T-cell (primary cell): Measurements from ENCODE around the gene TXNRD2. TPM values are rescaled to one million over a fixed set of nuclear protein-coding genes. Genes with fewer than 3 reads are reported as not detected.

ENCODE experiments used
- ATAC-seq, 4 experiments: fragments of 200-7000 bp in 3 of 4; fragments of 150-1000 bp in 1 of 4; cut with Tn5 transposase; replicated peaks in 1 of 4; 1 replicate in 3 of 4; 2 replicates in 1 of 4; pipeline ENCODE4 v1.10.0; 2021; ENCODE audit warnings: moderate library complexity in 3 of 4, mild to moderate bottlenecking in 2 of 4, moderate number of reproducible peaks in 1 of 4
- CTCF ChIA-PET, 2 donors: fragments of 300-600 bp; sonication (Branson Sonifier 250); formaldehyde crosslinking; loops; one replicate each; lab custom pipeline; 2022; ENCODE audit warnings: antibody characterized with exemption in 2 of 2; lab: Charles Lee
- POLR2A ChIA-PET, 2 donors: fragments of 300-600 bp; sonication (Branson Sonifier 250); formaldehyde crosslinking; loops; one replicate each; lab custom pipeline; 2022; ENCODE audit warnings: antibody characterized with exemption in 2 of 2; lab: Charles Lee
- DNase-seq, 35 experiments: peaks; one replicate each; pipeline versions ENCODE4 v3.0.0 to v3.0.0-alpha.2; 2013 to 2023
- H3K27ac ChIP-seq: one replicate; pipeline ENCODE4 v1.5.1; 2013; ENCODE audit warnings: low read length
- H3K27me3 ChIP-seq, 2 experiments: replicated peaks in 1 of 2; 1 replicate in 1 of 2; 2 replicates in 1 of 2; pipeline versions ENCODE4 v1.6.1 to v1.7.0; 2013; ENCODE audit warnings: low read length in 1 of 2, mixed read lengths in 1 of 2; ENCODE audit not compliant: control insufficient read depth in 2 of 2, insufficient read depth in 2 of 2; ENCODE audit errors: extremely low read depth in 1 of 2
- H3K36me3 ChIP-seq, 2 donors: 1 replicate in 1 of 2; 2 replicates in 1 of 2; pipeline versions ENCODE4 v1.6.1 to v1.7.0; 2013; ENCODE audit warnings: low read length in 1 of 2; ENCODE audit not compliant: control insufficient read depth in 2 of 2, insufficient read depth in 1 of 2; ENCODE audit errors: extremely low read depth in 1 of 2
- H3K4me1 ChIP-seq, 2 experiments: 1 replicate in 1 of 2; 2 replicates in 1 of 2; pipeline versions ENCODE4 v1.6.1 to v1.7.0; 2013; ENCODE audit warnings: low read length in 2 of 2, mixed read lengths in 1 of 2; ENCODE audit not compliant: insufficient read depth in 2 of 2, control insufficient read depth in 1 of 2; ENCODE audit errors: extremely low read depth in 1 of 2
- H3K4me3 ChIP-seq, 2 donors: 1 replicate in 1 of 2; 2 replicates in 1 of 2; pipeline versions ENCODE4 v1.5.1 to v1.7.0; 2013; ENCODE audit warnings: mild to moderate bottlenecking in 2 of 2, low read length in 1 of 2, moderate library complexity in 1 of 2; ENCODE audit not compliant: control insufficient read depth in 1 of 2; ENCODE audit errors: extremely low read depth in 1 of 2
- H3K9me3 ChIP-seq: 2 replicates; pipeline ENCODE4 v1.7.0; 2013
- H3K27ac Mint-ChIP-seq, 2 donors: one replicate each; pipeline ENCODE4 v1.8.0; 2020 to 2021; ENCODE audit warnings: mild to moderate bottlenecking in 2 of 2, mixed read lengths in 2 of 2
- H3K27me3 Mint-ChIP-seq, 2 donors: one replicate each; pipeline ENCODE4 v1.8.0; 2021 to 2022; ENCODE audit warnings: mixed read lengths in 2 of 2
- H3K36me3 Mint-ChIP-seq: one replicate; pipeline ENCODE4 v1.8.0; 2021; ENCODE audit warnings: mixed read lengths
- H3K4me1 Mint-ChIP-seq, 3 donors: one replicate each; pipeline ENCODE4 v1.8.0; 2020 to 2022; ENCODE audit warnings: mixed read lengths in 3 of 3, mild to moderate bottlenecking in 1 of 3
- H3K4me3 Mint-ChIP-seq, 3 donors: one replicate each; pipeline ENCODE4 v1.8.0; 2020 to 2022; ENCODE audit warnings: mild to moderate bottlenecking in 3 of 3, mixed read lengths in 3 of 3, moderate library complexity in 3 of 3
- H3K9me3 Mint-ChIP-seq, 3 donors: one replicate each; pipeline ENCODE4 v1.8.0; 2020 to 2022; ENCODE audit warnings: mixed read lengths in 3 of 3
- WGBS: methylation state at CpG from one replicate; pipeline ENCODE4 v1.1.5; 2013; ENCODE audit warnings: missing lambda C conversion rate; ENCODE audit not compliant: insufficient coverage; 5-methylcytosine and 5-hydroxymethylcytosine counted together
- total RNA-seq, 35 experiments: library from RNA in 6 of 35; stranded (reverse) in 6 of 35; fragments of 120-200 nt in 1 of 35; gene quantifications; one replicate each; pipeline versions ENCODE4 v1.2.1 to v1.2.4 and lab custom pipeline; 2013 to 2026

TXNRD2 gene
- total RNA-seq, 5 donors from 2014 or later (not counting 1 experiment from before 2014, with no cell fraction given) = 26.5 to 47.4 (median 28.7) TPM

DNA sequence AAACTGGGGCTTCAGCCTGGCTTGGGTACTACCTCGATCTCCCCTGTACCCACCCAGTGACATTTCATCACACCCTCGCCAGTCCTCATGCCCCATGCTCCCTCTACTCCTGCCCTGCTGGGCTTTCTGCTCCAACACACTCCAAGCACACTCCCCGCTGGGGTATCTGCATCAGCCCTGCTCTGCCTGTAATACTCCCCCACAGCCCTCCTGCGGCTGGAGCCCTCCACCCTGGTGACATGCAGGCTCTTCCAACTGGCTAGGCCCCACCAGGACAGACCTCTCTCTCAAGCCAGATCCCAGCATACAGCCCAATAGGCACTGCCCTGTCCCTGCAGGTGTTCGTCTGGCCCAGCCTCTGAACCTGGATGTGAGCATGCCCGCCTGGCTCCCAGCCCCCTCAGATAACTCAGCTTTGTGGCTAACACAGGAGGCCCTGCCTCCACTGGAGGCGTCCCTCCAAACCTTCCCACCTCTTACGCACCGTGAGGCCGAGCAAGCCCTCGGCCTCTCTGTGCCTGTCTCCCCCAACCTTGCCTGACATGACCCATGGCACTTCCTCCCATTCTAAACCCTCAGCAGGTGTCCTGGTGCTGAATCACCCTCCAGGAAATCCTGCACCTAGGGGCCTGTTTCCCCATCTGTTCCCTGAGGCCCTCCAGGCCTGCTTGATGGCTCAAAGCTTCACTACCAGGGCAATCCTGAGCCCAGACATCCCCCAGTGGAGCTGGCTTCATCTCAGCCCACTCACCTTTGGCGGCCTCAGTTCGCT lies 33.5 kb upstream of the TXNRD2 start:
- Histone ChIP-seq H3K9me3 (no peaks in the 10 kb centered on the region), H3K4me3 (no peak overlapping the region), H3K36me3 (peaks cover 0 to 7% of the 10 kb centered on the region in 2 donors), H3K27me3 (peaks cover 0 to 4% of the 10 kb centered on the region in 2 experiments), H3K27ac (no peak overlapping the region), H3K4me1 (peaks cover 0 to 48% of the 10 kb centered on the region in 2 experiments)
- DNase-seq (no peak), ATAC-seq (no peak)
- ChIA-PET POLR2A (no interaction called here), CTCF (no interaction called here)
- H3K27ac Mint-ChIP-seq = no peak overlapping the region
- no peaks in the 10 kb centered on the region for H3K36me3 Mint-ChIP-seq
- no peaks in the 10 kb centered on the region for H3K9me3 Mint-ChIP-seq
- H3K4me1 Mint-ChIP-seq = peaks cover 12 to 22% (median 20%) of the 10 kb centered on the region in 3 donors
- no peaks in the 10 kb centered on the region for H3K27me3 Mint-ChIP-seq
- WGBS = 58% methylated on average over 10 of the region's 13 CpGs
- no peak overlapping the region for H3K4me3 Mint-ChIP-seq

- H3K27ac ChIP-seq = no peak overlapping the region
- ChIA-PET CTCF (interaction anchor here in 1 of 2 donors (0.7 kb wide), 1 partner anchor 108 kb away, joined by 3 read pairs; no protein-coding TSS in a partner anchor), POLR2A (no interaction called here)
- Mint-ChIP-seq H3K9me3 (no peaks in the 10 kb centered on the region), H3K36me3 (no peaks in the 10 kb centered on the region), H3K27me3 (no peaks in the 10 kb centered on the region), H3K27ac (no peak overlapping the region), H3K4me1 (peaks cover 12 to 22% (median 20%) of the 10 kb centered on the region in 3 donors), H3K4me3 (no peak overlapping the region)
- H3K36me3 ChIP-seq = peaks cover 0 to 8% of the 10 kb centered on the region in 2 donors
- ATAC-seq = peak in 1 of 4 experiments; percentile 64
- no peak overlapping the region for H3K4me3 ChIP-seq
- H3K9me3 ChIP-seq = no peaks in the 10 kb centered on the region
- H3K4me1 ChIP-seq = peaks cover 0 to 49% of the 10 kb centered on the region in 2 experiments
- WGBS = 39% methylated on average over 6 of the region's 11 CpGs
- DNase-seq = peak in 8 of 35 experiments; percentile 16 to 44 (median 27)
- peaks cover 0 to 4% of the 10 kb centered on the region in 2 experiments for H3K27me3 ChIP-seq
These were observed 32.7 kb upstream of the TXNRD2 start for GRCh38 chr22:19974268-19974861.

DNA sequence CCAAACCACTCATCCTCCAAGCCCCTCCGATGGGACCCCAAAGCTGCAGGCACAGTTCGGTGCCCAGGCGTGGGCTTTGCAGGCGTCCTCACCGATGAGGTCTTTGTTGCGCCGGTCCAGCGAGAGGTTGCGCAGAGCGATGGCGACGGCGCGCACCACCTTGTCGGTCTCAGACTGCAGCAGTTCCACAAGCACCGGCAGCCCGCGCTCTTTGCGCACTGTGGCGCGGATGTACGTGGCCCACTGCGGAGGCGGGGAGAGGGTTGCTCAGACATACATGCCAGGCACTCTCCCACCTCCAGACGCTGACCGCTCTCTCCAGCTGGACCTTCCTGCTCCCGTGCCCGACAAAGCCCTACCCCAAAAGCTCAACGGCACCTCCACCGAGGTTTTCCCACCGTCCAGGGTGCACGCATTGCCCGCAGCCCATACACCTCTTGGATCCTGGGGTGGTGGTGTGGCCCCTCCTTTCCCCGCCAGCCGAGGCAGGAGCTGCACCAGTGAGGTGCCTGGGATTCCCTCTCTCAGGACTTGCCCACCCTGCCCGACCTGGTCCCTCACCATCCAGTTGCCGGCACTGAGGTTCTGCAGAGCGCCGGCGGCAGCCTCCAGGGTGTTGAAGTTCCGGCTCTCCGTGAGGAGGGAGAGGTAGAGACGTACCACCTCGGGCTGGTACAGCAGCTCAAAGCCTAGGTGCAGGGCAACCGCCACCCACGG lies 32.1 kb upstream of the TXNRD2 start:
- POLR2A ChIA-PET = no interaction called here

GRCh38 chr22:19972652-19973550 lies 31.3 kb upstream of the TXNRD2 start:
- peaks cover 12 to 22% (median 20%) of the 10 kb centered on the region in 3 donors for H3K4me1 Mint-ChIP-seq
- ChIA-PET POLR2A (no interaction called here), CTCF (interaction anchor here in 1 of 2 donors (0.6 kb wide), 1 partner anchor 87 kb away, joined by 4 read pairs; no protein-coding TSS in a partner anchor)
- H3K27ac Mint-ChIP-seq = no peak overlapping the region
- H3K27me3 ChIP-seq = peaks cover 0 to 4% of the 10 kb centered on the region in 2 experiments
- no peaks in the 10 kb centered on the region for H3K9me3 Mint-ChIP-seq
- DNase-seq (no peak), ATAC-seq (no peak)
- H3K36me3 Mint-ChIP-seq = no peaks in the 10 kb centered on the region
- H3K4me3 ChIP-seq = no peak overlapping the region
- H3K27me3 Mint-ChIP-seq = no peaks in the 10 kb centered on the region
- peaks cover 0 to 49% of the 10 kb centered on the region in 2 experiments for H3K4me1 ChIP-seq
- 93% methylated on average over 40 of the region's 50 CpGs for WGBS
- no peak overlapping the region for H3K4me3 Mint-ChIP-seq
- no peak overlapping the region for H3K27ac ChIP-seq
- no peaks in the 10 kb centered on the region for H3K9me3 ChIP-seq
- H3K36me3 ChIP-seq = peaks cover 4 to 13% of the 10 kb centered on the region in 2 donors

More for the DNA sequence above, 32.1 kb upstream of the TXNRD2 start:
- no peak overlapping the region for H3K4me3 ChIP-seq
- peaks cover 0 to 49% of the 10 kb centered on the region in 2 experiments for H3K4me1 ChIP-seq
- H3K36me3 ChIP-seq = peaks cover 0 to 7% of the 10 kb centered on the region in 2 donors
- peaks cover 0 to 4% of the 10 kb centered on the region in 2 experiments for H3K27me3 ChIP-seq
- DNase-seq (no peak), ATAC-seq (no peak)
- H3K27ac Mint-ChIP-seq = no peak overlapping the region
- no peaks in the 10 kb centered on the region for H3K9me3 ChIP-seq
- WGBS = 95% methylated on average over 34 of the region's 46 CpGs
- H3K4me3 Mint-ChIP-seq = no peak overlapping the region
- CTCF ChIA-PET = interaction anchor here (0.6 to 0.7 kb wide), 2 partner anchors 87 to 109 kb away, joined by 3 to 4 read pairs; no protein-coding TSS in a partner anchor
- no peaks in the 10 kb centered on the region for H3K36me3 Mint-ChIP-seq
- peaks cover 12 to 22% (median 20%) of the 10 kb centered on the region in 3 donors for H3K4me1 Mint-ChIP-seq
- no peaks in the 10 kb centered on the region for H3K27me3 Mint-ChIP-seq
- H3K9me3 Mint-ChIP-seq = no peaks in the 10 kb centered on the region
- H3K27ac ChIP-seq = no peak overlapping the region

DNA sequence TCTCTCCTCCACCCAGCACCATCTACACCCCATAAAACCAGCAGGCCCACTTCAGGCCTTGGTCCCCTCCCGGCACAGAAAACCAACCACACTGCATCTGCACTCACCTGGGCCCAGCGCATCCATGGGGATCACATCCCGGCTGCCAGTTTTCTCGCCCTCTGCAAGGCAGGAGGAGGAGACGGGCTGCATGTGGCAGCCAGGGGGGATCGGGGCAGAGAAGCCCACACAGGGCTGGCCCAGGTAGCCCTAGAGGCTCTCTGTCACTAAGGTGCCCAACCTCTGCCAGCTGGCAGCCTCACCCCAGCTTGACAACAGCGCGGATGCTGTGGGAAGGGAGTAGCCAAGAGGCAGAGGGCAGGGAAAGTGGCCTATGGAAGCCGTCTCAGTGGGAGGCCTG lies 30.6 kb upstream of the TXNRD2 start:
- Mint-ChIP-seq H3K27ac (no peak overlapping the region), H3K36me3 (peaks cover under 1% of the 10 kb centered on the region), H3K27me3 (no peaks in the 10 kb centered on the region), H3K4me1 (peaks cover 12 to 22% (median 20%) of the 10 kb centered on the region in 3 donors), H3K9me3 (no peaks in the 10 kb centered on the region), H3K4me3 (no peak overlapping the region)
- CTCF ChIA-PET = no interaction called here
- POLR2A ChIA-PET = no interaction called here
- Histone ChIP-seq H3K9me3 (no peaks in the 10 kb centered on the region), H3K4me1 (peaks cover 0 to 49% of the 10 kb centered on the region in 2 experiments), H3K27ac (no peak overlapping the region), H3K4me3 (no peak overlapping the region), H3K27me3 (no peaks in the 10 kb centered on the region), H3K36me3 (peaks cover 7 to 13% of the 10 kb centered on the region in 2 donors)
- DNase-seq (no peak), ATAC-seq (no peak)
- 95% methylated on average over 6 of the region's 9 CpGs for WGBS
